Glomerular endothelial cell (primary cell): ENCODE measurements around the gene ZNF772. TPM values are rescaled to one million over a fixed set of nuclear protein-coding genes. Genes with fewer than 3 reads are reported as not detected.

Experiments
- DNase-seq: peaks from one replicate; pipeline ENCODE4 v3.0.0-alpha.2; 2011; ENCODE audit warnings: low read depth, low spot score; ENCODE audit errors: extremely low read depth
- total RNA-seq: library from RNA; depleted of rRNA; stranded (reverse); fragments of >200 nt; gene quantifications from 2 replicates; pipeline ENCODE4 v1.2.3, GENCODE V29; 2015

ZNF772 gene
- total RNA-seq, 1 donor from 2014 or later = 11.3 TPM

DNA sequence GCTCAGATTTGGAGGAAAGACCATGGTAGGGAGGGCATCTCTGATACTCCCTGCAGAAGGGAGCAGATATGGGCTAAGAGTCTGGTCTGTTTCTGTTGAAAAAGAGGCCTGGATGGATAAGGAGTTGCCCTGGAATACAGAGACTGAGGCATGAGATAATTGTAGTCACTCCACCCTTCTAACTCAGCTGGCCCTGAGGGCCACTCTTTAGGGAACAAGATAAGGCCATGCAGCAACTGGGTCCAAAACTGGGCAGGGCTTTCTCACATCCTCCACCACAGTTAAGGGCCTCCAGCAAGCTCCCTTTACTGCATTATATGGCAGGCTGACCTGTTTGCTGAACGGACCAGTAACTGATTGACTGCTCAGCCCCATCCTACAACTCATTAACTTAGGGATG lies 40.9 kb downstream of the ZNF772 start:
- DNase-seq = no peak

DNA sequence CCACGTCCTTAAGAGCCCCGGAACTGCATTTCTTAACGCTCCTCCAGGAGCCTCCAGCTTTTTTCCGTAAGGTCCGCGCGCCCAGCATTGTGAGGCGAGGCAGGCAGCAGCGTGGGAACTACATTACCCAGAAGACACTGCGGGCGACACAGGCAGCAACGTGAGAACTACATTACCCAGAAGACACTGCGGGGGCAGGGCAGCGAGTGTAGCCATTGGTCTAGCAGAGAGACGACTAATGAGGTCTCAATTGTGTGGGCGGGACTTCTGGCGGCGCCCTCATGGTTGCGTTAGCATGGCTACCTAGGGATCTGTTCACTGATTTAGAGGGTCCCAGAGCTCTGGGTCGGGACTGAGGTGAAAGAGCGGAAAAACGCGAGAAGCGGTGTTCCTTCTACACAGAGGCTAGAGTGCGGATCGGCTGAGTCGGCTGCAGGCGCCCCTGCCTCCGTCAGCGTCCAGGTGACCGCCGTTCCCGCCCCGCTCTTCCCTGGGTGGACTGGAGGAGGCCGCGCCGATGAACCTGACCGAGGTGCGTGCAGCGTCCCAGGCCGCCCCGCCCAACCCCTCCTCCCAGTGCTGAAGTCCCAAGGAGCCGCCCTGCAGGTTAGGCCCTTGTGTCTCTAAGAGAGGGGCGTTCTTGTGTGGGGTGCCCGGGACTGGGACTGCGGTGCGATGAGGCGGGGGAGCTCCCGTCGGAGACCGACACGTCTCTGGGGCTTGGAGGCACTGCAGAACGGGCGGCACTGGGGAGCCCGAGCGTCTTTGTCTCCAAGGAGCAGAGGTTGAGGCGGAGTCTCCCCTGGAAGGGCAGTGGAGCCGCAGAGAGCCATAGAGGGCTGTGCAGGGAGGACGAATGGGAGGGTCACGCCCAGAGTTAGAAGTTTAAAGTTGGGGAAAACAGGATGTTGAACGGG lies 42.0 kb downstream of the ZNF772 start, which contains the start of gene ZNF749:
Gene ZNF749 (plus strand): TSS at position 264 of the 917 bp plus-strand sequence. CDS start 254 bp downstream, at position 518.
- DNase-seq = peak; percentile 89

DNA sequence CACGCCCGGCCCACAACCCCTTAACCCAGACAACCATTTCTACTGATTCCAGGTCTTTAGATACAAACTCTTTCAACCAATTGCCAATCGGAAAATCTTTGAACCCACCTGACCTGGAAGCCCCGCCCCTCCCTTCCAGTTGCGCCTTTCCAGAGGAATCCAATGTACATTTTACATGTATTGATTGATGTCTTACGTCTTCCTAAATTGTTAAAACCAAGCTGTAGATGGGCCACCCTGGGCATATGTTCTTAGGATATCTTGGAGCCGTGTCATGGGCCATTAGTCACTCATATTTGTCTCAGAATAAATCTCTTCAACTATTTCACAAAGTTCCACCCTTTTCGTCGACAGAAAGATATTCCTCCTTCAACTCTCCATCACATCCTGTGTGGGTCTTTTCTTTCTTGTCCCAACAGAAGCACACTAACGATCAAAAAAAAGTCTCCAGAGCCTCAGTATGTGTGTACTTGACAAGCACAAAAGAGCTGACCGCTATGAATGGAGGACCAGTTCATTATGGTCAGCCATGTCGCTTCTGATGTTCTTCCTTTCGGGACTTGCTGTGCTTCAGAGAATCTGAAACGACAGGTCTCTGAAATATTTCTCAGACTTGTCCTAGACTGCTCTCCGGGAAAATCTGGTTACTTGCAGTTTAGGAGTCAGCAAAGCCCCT lies 42.8 kb downstream of the ZNF772 start:
- DNase-seq = no peak

DNA sequence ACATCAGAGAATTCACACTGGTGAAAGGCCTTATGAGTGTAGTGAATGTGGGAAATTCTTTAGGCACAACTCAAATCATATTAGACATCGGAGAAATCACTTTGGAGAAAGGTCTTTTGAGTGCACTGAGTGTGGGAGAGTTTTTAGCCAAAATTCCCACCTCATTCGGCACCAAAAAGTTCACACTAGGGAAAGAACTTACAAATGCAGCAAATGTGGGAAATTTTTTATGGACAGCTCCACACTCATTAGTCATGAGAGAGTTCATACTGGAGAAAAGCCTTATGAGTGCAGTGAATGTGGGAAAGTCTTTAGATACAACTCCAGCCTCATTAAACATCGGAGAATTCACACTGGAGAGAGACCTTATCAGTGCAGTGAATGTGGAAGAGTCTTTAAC lies 56.3 kb downstream of the ZNF772 start:
- no peak for DNase-seq

DNA sequence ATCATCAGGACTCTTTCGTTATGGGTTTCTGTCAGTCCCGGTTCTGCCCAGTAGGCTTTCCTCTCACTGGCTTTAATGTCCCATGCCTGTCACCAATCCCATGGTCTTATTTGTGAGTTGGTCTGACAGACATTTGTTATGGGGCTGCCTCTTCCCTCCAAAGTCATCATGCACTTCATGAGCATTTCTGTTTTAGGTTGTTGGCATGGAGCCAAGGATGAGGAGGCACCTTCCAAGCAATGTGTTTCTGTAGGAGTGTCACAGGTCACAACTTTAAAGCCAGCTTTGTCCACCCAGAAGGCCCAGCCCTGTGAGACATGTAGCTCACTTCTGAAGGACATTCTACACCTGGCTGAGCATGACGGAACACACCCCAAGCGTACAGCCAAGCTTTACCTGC lies 57.9 kb downstream of the ZNF772 start:
- no peak for DNase-seq

Other genes with a start within 250 kb of the ZNF772 start
- gene AURKC, start 246.5 kb downstream of the ZNF772 start, total RNA-seq = 0.58 TPM in 1 of 2 replicates, not detected in the other
- gene ZNF805, start 236.9 kb downstream of the ZNF772 start, total RNA-seq = 8.6 and 15.3 TPM in 2 replicates
- gene ZNF460, start 197.1 kb downstream of the ZNF772 start, total RNA-seq = 37.5 and 57.5 TPM in 2 replicates
- gene ZNF543, start 157.1 kb downstream of the ZNF772 start, total RNA-seq = 6.2 and 8.3 TPM in 2 replicates
- gene ZNF304, start 126.3 kb downstream of the ZNF772 start, total RNA-seq = 6.3 and 7.2 TPM in 2 replicates
- 23.5 and 24.6 TPM in 2 replicates for gene TRAPPC2B, start 114.0 kb downstream of the ZNF772 start, total RNA-seq
- 2.3 and 6.1 TPM in 2 replicates for gene ZNF547, start 114.0 kb downstream of the ZNF772 start, total RNA-seq
- gene ZNF548, start 87.7 kb downstream of the ZNF772 start, total RNA-seq = 9.9 and 13.8 TPM in 2 replicates
- 3.0 and 5.1 TPM in 2 replicates for gene ZNF17, start 66.4 kb downstream of the ZNF772 start, total RNA-seq
- gene ZNF749, start 42.2 kb downstream of the ZNF772 start, total RNA-seq = 7.5 and 8.0 TPM in 2 replicates
- 0.39 and 0.76 TPM in 2 replicates for gene VN1R1, start 20.4 kb downstream of the ZNF772 start, total RNA-seq
- gene ZNF419, start 10.2 kb upstream of the ZNF772 start, total RNA-seq = 4.1 and 7.9 TPM in 2 replicates
- gene ZNF773, start 22.4 kb upstream of the ZNF772 start, total RNA-seq = 6.0 and 9.1 TPM in 2 replicates
- 3.2 and 4.5 TPM in 2 replicates for gene ZNF549, start 49.8 kb upstream of the ZNF772 start, total RNA-seq
- gene ZNF550, start 82.3 kb upstream of the ZNF772 start, total RNA-seq = 5.1 and 8.6 TPM in 2 replicates
- gene ZNF416, start 101.3 kb upstream of the ZNF772 start, total RNA-seq = 4.4 and 5.0 TPM in 2 replicates
- gene ZIK1, start 106.6 kb upstream of the ZNF772 start, total RNA-seq = 3.9 and 6.7 TPM in 2 replicates
- gene ZNF530, start 122.3 kb upstream of the ZNF772 start, total RNA-seq = 1.9 and 6.4 TPM in 2 replicates
- 12.6 and 18.8 TPM in 2 replicates for gene ZNF134, start 136.7 kb upstream of the ZNF772 start, total RNA-seq
- 8.1 and 12.7 TPM in 2 replicates for gene ZNF211, start 155.6 kb upstream of the ZNF772 start, total RNA-seq
- gene ZSCAN4, start 191.4 kb upstream of the ZNF772 start, total RNA-seq = not detected in 2 replicates
- gene ZNF551, start 204.4 kb upstream of the ZNF772 start, total RNA-seq = 3.8 and 8.8 TPM in 2 replicates
- gene ZNF154, start 231.6 kb upstream of the ZNF772 start, total RNA-seq = 1.1 and 4.2 TPM in 2 replicates